MM.1S (cell line): Measurements from ENCODE around the gene GBP1.

Experiments used
- DNase-seq: peaks from one replicate; pipeline ENCODE4 v3.0.0-alpha.2; 2015
- H2AFZ ChIP-seq: fragments of 300-600 bp; sonication (generic); 2 replicates; pipeline ENCODE4 v1.6.0; 2016; ENCODE audit warnings: antibody characterized with exemption, low read length
- H3F3A ChIP-seq: fragments of 300-600 bp; sonication (generic); 2 replicates; pipeline ENCODE4 v1.6.1; 2016; ENCODE audit warnings: mild to moderate bottlenecking, antibody characterized with exemption, low read length, moderate library complexity, mixed read lengths; ENCODE audit not compliant: insufficient read depth
- H3K27ac ChIP-seq: fragments of 300-600 bp; sonication (generic); 2 replicates; pipeline ENCODE4 v1.5.1; 2016; ENCODE audit warnings: mild to moderate bottlenecking, low read length
- H3K27me3 ChIP-seq: fragments of 300-600 bp; sonication (generic); replicated peaks from 2 replicates; pipeline ENCODE4 v1.6.0; 2016; ENCODE audit warnings: low read length; ENCODE audit not compliant: insufficient read depth
- H3K36me3 ChIP-seq: fragments of 300-600 bp; sonication (generic); replicated peaks from 2 replicates; pipeline ENCODE4 v1.6.1; 2016; ENCODE audit warnings: mild to moderate bottlenecking, low read length, mixed read lengths; ENCODE audit not compliant: insufficient read depth
- H3K4me1 ChIP-seq: fragments of 300-600 bp; sonication (generic); 2 replicates; pipeline ENCODE4 v1.6.1; 2016; ENCODE audit warnings: low read length, mixed read lengths
- H3K4me2 ChIP-seq: fragments of 300-600 bp; sonication (generic); 2 replicates; pipeline ENCODE4 v1.6.0; 2016; ENCODE audit warnings: low read depth, low read length
- H3K4me3 ChIP-seq: fragments of 300-600 bp; sonication (generic); 2 replicates; pipeline ENCODE4 v1.5.1; 2016; ENCODE audit warnings: low read length, mixed read lengths
- H3K79me2 ChIP-seq: fragments of 300-600 bp; sonication (generic); 2 replicates; pipeline ENCODE4 v1.6.1; 2016; ENCODE audit warnings: mixed run types, low read length, mixed read lengths
- H3K9ac ChIP-seq: fragments of 300-600 bp; sonication (generic); 2 replicates; pipeline ENCODE4 v1.6.1; 2016; ENCODE audit warnings: low read length, mixed read lengths
- H3K9me2 ChIP-seq: fragments of 300-600 bp; sonication (generic); replicated peaks from 2 replicates; pipeline ENCODE4 v1.6.1; 2016; ENCODE audit warnings: mild to moderate bottlenecking, low read length, mixed read lengths; ENCODE audit not compliant: insufficient read depth
- H3K9me3 ChIP-seq: fragments of 300-600 bp; sonication (generic); replicated peaks from 2 replicates; pipeline ENCODE4 v1.6.1; 2016; ENCODE audit warnings: mild to moderate bottlenecking, low read length, mixed read lengths; ENCODE audit not compliant: insufficient read depth
- H4K20me1 ChIP-seq: fragments of 300-600 bp; sonication (generic); 2 replicates; pipeline ENCODE4 v1.6.1; 2016; ENCODE audit warnings: mild to moderate bottlenecking, low read length, moderate library complexity, mixed read lengths; ENCODE audit not compliant: insufficient read depth
- CTCF ChIP-seq: fragments of 300-600 bp; sonication (generic); IDR thresholded peaks from 2 replicates; pipeline ENCODE4 v1.5.1; 2016; ENCODE audit warnings: antibody characterized with exemption, low read length, mixed read lengths
- EZH2 ChIP-seq: fragments of 300-600 bp; sonication (generic); optimal IDR thresholded peaks from 2 replicates; pipeline ENCODE3; 2017; ENCODE audit warnings: low read depth, mild to moderate bottlenecking, antibody characterized with exemption, low read length, mixed read lengths
- EZH2phosphoT487 ChIP-seq: fragments of 300-600 bp; sonication (generic); IDR thresholded peaks from 2 replicates; pipeline ENCODE4 v1.6.1; 2018; ENCODE audit warnings: antibody characterized with exemption, low read length

GBP1 gene

GRCh38 chr1:89005286-89006151 is 59.5 kb downstream of the GBP1 start:
- Histone ChIP-seq H3K9ac (no peak overlapping the region), H3F3A (no peaks in the 10 kb centered on the region), H3K4me1 (peaks cover 12% of the 10 kb centered on the region), H3K27me3 (no peaks in the 10 kb centered on the region), H4K20me1 (no peaks in the 10 kb centered on the region), H3K9me3 (no peaks in the 10 kb centered on the region), H2AFZ (no peak overlapping the region), H3K36me3 (peaks cover 4% of the 10 kb centered on the region; the same call in 1 of the 2 replicates), H3K9me2 (no peaks in the 10 kb centered on the region), H3K4me3 (no peak overlapping the region), H3K79me2 (no peaks in the 10 kb centered on the region), H3K27ac (no peak overlapping the region), H3K4me2 (no peak overlapping the region)
- no peak for TF ChIP-seq EZH2phosphoT487
- no peak for TF ChIP-seq EZH2
- TF ChIP-seq CTCF, result no peak
- DNase-seq, result no peak
